Measurements from ENCODE around the gene POC1B. TPM values are rescaled to one million over a fixed set of nuclear protein-coding genes. Genes with fewer than 3 reads are reported as not detected.
A peak's percentile ranks its signal among the peaks of the same experiment; 100 is the strongest.

Gene POC1B
- 10 to 100 TPM in 7 of 9 donors, 1 to 10 TPM in 2; 5.4 to 18.5 (median 12.1) TPM for total RNA-seq
- 10 to 100 TPM in 1 of 3 donors, 1 to 10 TPM in 2; 3.3 to 15.3 (median 4.9) TPM for polyA plus RNA-seq
- long read RNA-seq, donor 1, partial matches to known transcripts = 0 of 1 reads
- long read RNA-seq, donor 1, other reads (novel, unspliced or antisense) = 0 of 1 reads
- long read RNA-seq, donor 2, full-length matches to known transcripts = 1 of 1 reads
- long read RNA-seq, donor 2, partial matches to known transcripts = 0 of 1 reads
- long read RNA-seq, donor 2, other reads (novel, unspliced or antisense) = 0 of 1 reads
- long read RNA-seq, donor 3, full-length matches to known transcripts = 1 of 1 reads
- long read RNA-seq, donor 3, partial matches to known transcripts = 0 of 1 reads
- long read RNA-seq, donor 3, other reads (novel, unspliced or antisense) = 0 of 1 reads
- long read RNA-seq, donor 4, partial matches to known transcripts = 1 of 6 reads
- long read RNA-seq, donor 4, other reads (novel, unspliced or antisense) = 3 of 6 reads
- long read RNA-seq, donor 5, transcript POC1B-201 (12 exons, 3,001 nt) = major isoform, 5 of 15 reads
- long read RNA-seq, donor 5, partial matches to known transcripts = 0 of 15 reads
- long read RNA-seq, donor 5, other reads (novel, unspliced or antisense) = 10 of 15 reads
- long read RNA-seq, donor 6, partial matches to known transcripts = 1 of 4 reads
- long read RNA-seq, donor 6, other reads (novel, unspliced or antisense) = 2 of 4 reads
- long read RNA-seq, donor 7 = 0 reads
- long read RNA-seq, donor 8 = 0 reads
- long read RNA-seq, donor 9 = 0 reads
- long read RNA-seq, donor 10 = 0 reads

- Histone ChIP-seq H3K27me3 (no peaks in the 10 kb centered on the region), H3K4me3 (peak within 1 kb of the TSS; percentile 2 to 94 (median 80)), H3K36me3 (replicated peaks in 1 of 2) (no peaks in the 10 kb centered on the region), H3K9me3 (replicated peaks in 1 of 3) (no peaks in the 10 kb centered on the region), H3K27ac (peak within 1 kb of the TSS; percentile 51 to 91 (median 88)), H3K4me1 (replicated peaks in 1 of 2) (peaks cover 4 to 38% of the 10 kb centered on the region in 2 donors)
- 2 to 6% (median 2%) methylated on average over 20 to 39 of the region's 39 CpGs for WGBS, 4 donors
- peak in 1 of 6 experiments; percentile 4 for TF ChIP-seq CTCF (IDR thresholded peaks at IDR 0.05)
- TF ChIP-seq POLR2A (IDR thresholded peaks at IDR 0.05) = peak; percentile 38 to 50
- intact Hi-C loops (cut with DNase I) = loop anchor here (5.0 to 10.0 kb wide), 3 partner anchors 51 to 509 kb away; no protein-coding TSS in a partner anchor
- DNase-seq = peak; percentile 70 to 86 (median 74)
These were observed at the start of gene POC1B for GRCh38 chr12:89525824-89526770. Gene POC1B (minus strand): TSS chr12:89526047. CDS start chr12:89525895, 152 bp downstream.

- H3K4me3 ChIP-seq = no peak overlapping the region
- intact Hi-C loops (cut with DNase I) = no loop called here
- H3K9me3 ChIP-seq (replicated peaks in 1 of 3) = no peaks in the 10 kb centered on the region
- no peak for DNase-seq
- H3K4me1 ChIP-seq (replicated peaks in 1 of 2) = no peaks in the 10 kb centered on the region
- H3K36me3 ChIP-seq (replicated peaks in 1 of 2) = no peaks in the 10 kb centered on the region
- TF ChIP-seq POLR2A (IDR thresholded peaks at IDR 0.05) = no peak
- TF ChIP-seq CTCF (IDR thresholded peaks at IDR 0.05) = no peak
- WGBS, 4 donors = 77 to 85% (median 81%) methylated on average over 1 of the region's 1 CpG
- H3K27ac ChIP-seq = no peak overlapping the region
- H3K27me3 ChIP-seq = no peaks in the 10 kb centered on the region
These were observed 49.5 kb upstream of the POC1B start for GRCh38 chr12:89575374-89575773.

- intact Hi-C loops (cut with DNase I) = no loop called here
- H3K27ac ChIP-seq = no peak overlapping the region
- WGBS, 4 donors = 49 to 61% (median 53%) methylated on average over 2 of the region's 2 CpGs
- no peaks in the 10 kb centered on the region for H3K27me3 ChIP-seq
- H3K4me1 ChIP-seq (replicated peaks in 1 of 2) = no peaks in the 10 kb centered on the region
- peak; percentile 14 to 58 (median 22) for DNase-seq
- H3K9me3 ChIP-seq (replicated peaks in 1 of 3) = no peaks in the 10 kb centered on the region
- H3K36me3 ChIP-seq (replicated peaks in 1 of 2) = no peaks in the 10 kb centered on the region
- TF ChIP-seq CTCF (IDR thresholded peaks at IDR 0.05) (no peak), POLR2A (IDR thresholded peaks at IDR 0.05) (no peak)
- no peak overlapping the region for H3K4me3 ChIP-seq
These were observed 48.9 kb upstream of the POC1B start for GRCh38 chr12:89574736-89575208.
